ENCODE results near the gene HEXB.
"Not testable (repeated sequence)": the region's sequence is repeated elsewhere in the genome, so short reads cannot be mapped to it uniquely, and the experiment has no call there.

HEXB gene

GRCh38 chr5:74738406-74738805, 53.4 kb downstream of the HEXB start:
- DNase-seq (ENCODE audit: low read depth), result no peak

GRCh38 chr5:74748742-74749141, 63.7 kb downstream of the HEXB start:
- DNase-seq (ENCODE audit: low read depth), result not testable (repeated sequence)

- no peak for DNase-seq (ENCODE audit: low read depth)
Observed at GRCh38 chr5:74761241-74761640, 76.2 kb downstream of the HEXB start.

- no peak for DNase-seq (ENCODE audit: low read depth)
Observed at GRCh38 chr5:74762599-74762998, 77.6 kb downstream of the HEXB start.

GRCh38 chr5:74763504-74763903, 78.5 kb downstream of the HEXB start:
- no peak for DNase-seq (ENCODE audit: low read depth)

GRCh38 chr5:74765201-74765600, 80.2 kb downstream of the HEXB start:
- no peak for DNase-seq (ENCODE audit: low read depth)

GRCh38 chr5:74765929-74766328, 80.9 kb downstream of the HEXB start:
- DNase-seq (ENCODE audit: low read depth), result no peak

- DNase-seq (ENCODE audit: low read depth), result no peak
Observed at GRCh38 chr5:74766418-74766848, 81.4 kb downstream of the HEXB start.

- peak; percentile 89 for DNase-seq (ENCODE audit: low read depth)
Observed at GRCh38 chr5:74766849-74767578, 82.0 kb downstream of the HEXB start, which contains the start of the genes GFM2 and NSA2. Gene GFM2, minus strand, starts transcription at chr5:74767117. Its CDS starts 3,375 bp downstream, at chr5:74763742. Gene NSA2, plus strand, starts transcription at chr5:74767249. Its CDS starts 112 bp downstream, at chr5:74767361.

- DNase-seq (ENCODE audit: low read depth), result no peak
Observed at GRCh38 chr5:74767579-74767913, 82.5 kb downstream of the HEXB start.

All from stimulated activated CD8-positive, alpha-beta memory T cell treated with anti-CD3 and anti-CD28 coated beads, Interleukin-15, amount 100 ng/mL, for 1 hour (primary cell).